ENCODE measurements around the gene DCC.

The DCC gene

DNA sequence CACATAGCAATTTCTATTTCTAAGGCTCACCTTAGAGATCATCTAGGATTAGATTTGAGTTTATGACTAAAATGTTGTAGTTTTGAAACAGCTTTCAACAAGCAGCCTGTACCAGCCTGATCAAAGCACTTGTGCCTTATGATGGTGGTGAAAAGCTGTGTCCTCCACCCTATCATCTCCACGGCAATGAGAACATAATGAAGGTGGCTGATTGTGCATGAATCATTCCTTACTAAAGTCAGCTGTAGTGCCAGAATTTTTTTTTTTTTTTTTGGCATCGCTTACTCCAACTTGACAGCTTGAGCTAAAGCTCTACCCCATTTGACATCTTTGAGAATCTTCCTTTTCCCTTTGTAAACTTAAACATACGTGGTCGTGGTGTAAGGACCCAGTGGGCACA is 86.0 kb downstream of the DCC start:
- peak; percentile 43 for DNase-seq

DNA sequence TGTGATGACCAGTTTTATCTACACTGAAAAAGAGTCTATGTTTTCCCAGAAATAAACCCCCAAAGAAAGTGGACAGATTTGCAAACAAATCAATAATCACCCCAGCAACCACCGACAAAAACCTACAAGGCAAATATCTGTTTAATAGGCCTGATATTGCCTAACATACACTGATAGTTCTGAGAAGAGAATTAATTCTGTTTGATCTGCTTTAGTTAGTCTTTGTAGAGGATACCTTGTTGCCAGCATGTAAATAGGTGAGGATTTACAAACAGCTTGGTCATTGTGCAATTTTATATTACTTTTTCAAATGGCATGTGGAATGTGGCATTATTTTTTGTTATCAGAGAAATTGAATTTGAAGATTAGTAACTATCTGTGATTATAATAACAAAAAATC is 86.5 kb downstream of the DCC start:
- no peak for DNase-seq

DNA sequence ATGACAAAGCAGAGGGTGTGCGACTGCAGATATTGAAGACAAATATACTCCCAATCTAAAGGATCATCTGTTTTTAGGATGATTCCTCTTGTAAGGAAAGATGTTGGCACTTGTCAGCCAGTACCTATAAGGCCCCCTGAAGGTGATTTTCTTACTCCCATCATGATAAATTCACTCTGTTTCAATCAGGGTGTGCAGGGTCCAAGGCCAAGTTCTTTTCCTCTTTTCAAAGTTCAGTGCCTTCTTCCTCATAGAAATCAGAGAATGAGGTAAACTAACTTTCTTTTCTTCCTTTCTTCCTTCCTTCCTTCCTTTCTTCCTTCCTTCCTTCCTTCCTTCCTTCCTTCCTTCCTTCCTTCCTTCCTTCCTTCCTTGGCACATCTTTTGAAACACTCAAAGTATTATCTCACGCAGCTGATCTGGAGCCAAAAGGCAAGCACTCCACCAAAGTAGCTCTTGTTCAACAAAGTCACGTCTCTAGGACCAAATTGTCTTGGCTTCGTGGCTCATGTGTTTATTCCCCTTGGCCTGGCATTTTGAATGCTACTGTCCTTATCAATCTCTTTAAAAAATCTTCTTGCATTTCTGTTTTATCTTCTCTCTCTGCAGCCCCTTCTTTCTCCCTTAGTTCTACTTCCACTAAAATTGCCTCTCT is 87.7 kb downstream of the DCC start:
- no peak for DNase-seq

DNA sequence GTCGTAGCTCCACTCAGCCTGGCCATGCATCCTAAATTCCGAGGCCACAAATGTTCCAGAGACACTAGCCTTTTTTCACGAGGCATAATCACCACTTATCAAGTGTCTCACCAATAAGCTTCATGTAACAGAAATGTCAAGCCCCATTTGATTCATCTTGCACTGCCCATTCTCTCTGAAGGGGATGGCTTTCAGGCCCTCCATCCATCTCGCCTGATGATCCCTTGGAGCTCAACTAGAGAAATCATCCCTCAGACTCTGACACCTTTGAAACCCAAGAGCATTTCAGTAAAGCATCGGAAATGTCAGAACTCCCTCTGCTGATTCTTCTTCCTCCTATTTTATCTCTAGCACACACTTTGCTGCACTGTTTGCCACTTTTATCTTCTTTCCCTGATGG is 91.7 kb downstream of the DCC start:
- peak; percentile 45 for DNase-seq

GRCh38 chr18:52433797-52434196 is 93.8 kb downstream of the DCC start:
- no peak for DNase-seq

DNA sequence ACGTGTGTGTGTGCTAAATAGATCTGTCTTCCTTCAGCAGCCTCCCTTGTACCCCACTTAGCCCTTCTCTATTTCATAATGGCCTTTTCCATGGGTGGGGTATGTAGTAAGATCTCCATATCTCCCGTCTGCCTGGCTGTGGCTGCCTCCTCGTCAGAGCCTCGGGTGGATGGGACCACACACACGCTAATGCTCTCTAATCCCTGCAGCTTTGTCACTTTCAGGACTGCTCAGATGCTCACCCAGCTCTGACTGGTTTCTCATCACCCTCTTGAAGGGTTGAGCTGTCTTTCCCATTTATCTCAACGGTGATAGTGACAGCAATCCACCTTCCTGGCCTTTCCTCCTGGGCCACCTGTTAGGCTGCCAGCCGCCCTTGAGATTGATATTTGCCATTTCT is 95.3 kb downstream of the DCC start:
- DNase-seq, result no peak

DNA sequence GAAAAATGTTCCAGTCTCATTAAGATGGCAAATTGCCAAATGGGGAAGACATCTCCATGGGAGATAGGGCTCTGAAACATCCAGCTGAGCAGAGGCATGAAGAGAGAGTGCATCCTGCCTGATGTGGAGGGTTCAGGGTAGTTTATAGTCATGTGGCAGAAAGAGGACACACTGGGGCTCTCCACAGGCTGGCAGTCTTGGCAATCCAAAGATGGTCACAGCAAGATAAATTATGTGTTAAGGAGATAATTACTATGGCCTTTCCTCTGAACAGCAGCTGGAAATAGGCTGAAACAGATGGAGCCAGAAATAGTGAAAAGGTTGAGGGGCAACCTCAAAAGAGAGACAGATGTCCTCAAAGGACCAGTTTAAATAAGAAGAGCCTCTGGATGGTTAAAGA is 97.2 kb downstream of the DCC start:
- DNase-seq, result peak; percentile 99

GRCh38 chr18:52439457-52439856 is 99.5 kb downstream of the DCC start:
- peak; percentile 70 for DNase-seq

GRCh38 chr18:52441794-52442193 is 101.8 kb downstream of the DCC start:
- peak; percentile 61 for DNase-seq

GRCh38 chr18:52442686-52443085 is 102.7 kb downstream of the DCC start:
- peak; percentile 68 for DNase-seq

GRCh38 chr18:52451256-52451655 is 111.3 kb downstream of the DCC start:
- peak; percentile 75 for DNase-seq

- DNase-seq, result peak; percentile 60
Observed at GRCh38 chr18:52451851-52452250, 111.9 kb downstream of the DCC start.

DNA sequence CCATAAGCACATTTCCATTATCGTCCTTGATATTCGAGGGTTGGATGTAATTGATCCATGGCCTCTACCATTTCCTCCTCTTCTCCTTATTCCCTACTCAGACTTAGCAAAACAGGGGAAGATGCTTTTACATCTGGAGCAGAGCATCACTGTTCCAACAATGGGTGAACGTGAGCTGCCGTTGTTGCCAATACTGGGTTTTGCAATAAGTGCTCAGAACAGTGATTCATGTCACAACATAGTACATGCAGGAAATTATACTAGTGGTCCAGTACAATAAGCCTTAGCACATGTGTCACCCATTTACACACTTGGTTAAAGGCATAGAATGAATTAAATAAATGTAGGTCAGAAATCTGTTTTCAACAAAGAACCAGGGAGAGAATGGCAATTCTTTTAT is 112.4 kb downstream of the DCC start:
- DNase-seq, result no peak

- DNase-seq, result no peak
Observed at GRCh38 chr18:52459890-52460289, 119.9 kb downstream of the DCC start.

GRCh38 chr18:52462853-52463252 is 122.9 kb downstream of the DCC start:
- no peak for DNase-seq

DNA sequence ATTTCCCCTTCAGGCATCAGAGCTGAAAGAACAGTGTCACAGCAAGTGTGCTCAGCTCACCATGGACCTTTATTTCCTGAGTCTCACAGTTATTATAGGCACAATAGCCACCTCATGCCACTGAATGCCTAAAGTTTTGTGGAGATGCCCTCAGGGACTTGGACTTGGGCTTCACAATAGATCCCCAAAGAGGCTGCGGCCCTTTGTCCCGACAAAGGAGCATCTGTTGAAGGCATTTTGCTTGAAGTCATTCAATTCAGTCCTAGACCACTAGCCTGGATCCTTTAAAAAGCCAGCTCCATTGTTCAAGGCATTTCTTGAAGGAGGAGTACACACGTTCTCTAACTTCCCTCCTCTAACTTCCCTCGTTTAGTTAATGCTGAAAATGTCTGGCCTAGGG is 125.4 kb downstream of the DCC start:
- peak; percentile 96 for DNase-seq

- DNase-seq, result peak; percentile 24
Observed at GRCh38 chr18:52468496-52468895, 128.5 kb downstream of the DCC start.

DNA sequence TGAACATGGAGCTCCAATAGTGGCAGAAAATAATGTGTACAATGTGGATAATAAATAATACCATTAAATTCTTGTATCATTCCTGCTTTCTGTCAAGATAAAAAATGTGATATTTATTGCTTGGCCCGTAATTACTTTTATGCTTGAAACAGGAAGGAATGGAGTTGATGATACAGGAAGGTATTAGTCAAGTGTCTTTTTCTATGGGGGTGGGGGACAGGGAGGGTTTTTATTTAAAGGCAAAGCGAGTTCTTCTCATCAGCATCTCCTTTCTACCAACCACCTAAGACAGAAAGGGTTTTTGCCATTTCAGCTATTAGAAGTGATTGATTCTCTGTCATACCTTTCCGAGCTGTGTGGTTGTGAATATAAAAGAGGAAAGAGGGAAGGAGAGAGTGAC is 135.3 kb downstream of the DCC start:
- DNase-seq, result peak; percentile 35

GRCh38 chr18:52481116-52481515 is 141.1 kb downstream of the DCC start:
- peak; percentile 67 for DNase-seq

DNA sequence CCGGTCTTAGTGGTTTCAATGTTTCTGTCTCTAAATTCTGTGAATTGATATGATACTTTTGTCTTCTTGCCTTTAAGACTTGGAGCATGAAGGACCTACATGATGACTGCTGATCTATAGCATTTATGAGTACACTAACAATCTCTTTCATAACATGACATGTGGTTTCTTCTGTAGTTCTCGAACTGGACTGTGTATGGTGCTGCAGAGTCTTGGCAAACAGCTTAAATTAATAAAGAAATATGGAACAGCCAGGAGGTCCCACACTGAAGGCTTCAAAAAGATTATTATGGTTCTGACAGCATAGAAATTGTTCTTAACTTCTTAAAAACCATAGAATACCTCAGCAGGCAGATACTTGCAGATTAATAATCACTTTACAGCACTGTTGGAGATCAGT is 145.0 kb downstream of the DCC start:
- peak; percentile 75 for DNase-seq

GRCh38 chr18:52486052-52486451 is 146.1 kb downstream of the DCC start:
- no peak for DNase-seq

DNA sequence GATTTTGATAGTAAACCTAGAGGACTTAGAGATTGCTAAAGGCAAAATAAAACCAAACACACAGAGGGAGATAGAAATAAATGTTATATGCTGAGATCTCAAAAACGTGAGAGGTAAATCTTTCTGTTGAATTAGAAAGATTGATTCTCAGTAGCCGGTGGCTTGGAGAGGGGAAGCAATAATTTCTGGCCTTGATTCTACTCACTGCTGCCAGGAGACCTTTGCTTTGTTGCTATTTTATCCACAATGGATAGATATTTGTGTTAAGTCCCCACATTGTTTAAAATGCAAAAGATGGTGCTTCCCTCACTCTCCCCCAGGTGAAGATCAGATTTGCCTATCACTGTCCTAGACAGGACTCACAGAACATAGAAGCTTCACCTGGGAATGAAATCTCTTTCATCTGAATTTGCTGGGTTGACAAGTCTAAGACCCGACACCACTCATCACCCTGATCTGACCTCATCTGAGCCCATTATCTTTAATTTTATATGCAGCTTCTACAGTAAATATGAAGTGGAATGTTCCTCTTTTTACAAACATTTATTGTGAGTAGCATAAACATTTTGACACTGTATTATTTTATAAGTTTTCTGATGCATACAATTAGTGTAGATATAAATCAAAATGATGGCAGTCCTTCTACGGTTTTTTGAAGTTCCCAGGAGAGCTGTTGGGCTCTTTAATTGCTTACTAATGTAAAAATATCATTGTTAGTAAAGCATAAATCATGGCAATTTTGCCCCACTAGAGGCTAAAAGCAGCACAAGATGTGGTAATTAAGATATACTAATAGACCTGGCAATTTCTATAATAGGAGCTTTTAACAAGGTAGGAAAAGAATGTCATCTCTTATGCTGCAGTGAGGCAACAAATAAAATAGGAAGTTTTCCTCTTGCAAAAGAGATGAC is 149.7 kb downstream of the DCC start:
- DNase-seq, result peak; percentile 99

- peak; percentile 47 for DNase-seq
Observed at GRCh38 chr18:52496426-52496825, 156.4 kb downstream of the DCC start.

DNA sequence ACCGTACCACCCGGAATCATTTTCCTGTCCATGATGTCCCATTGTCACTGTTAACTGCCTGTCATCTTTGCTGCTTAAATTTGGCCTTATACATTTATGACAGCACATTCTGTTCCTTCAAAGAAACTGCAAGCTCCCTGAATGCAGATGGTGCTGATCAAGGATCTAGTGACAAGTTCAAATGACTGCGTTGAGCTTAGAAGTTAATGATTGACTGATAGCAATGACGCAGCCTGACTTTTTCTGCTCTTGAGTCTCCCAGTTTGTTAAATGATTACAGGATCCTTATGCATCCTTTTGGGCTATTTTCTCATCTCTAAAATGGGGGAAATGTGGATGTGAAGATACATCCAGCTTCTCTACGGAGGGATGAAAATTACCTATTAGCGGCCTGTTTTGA is 159.0 kb downstream of the DCC start:
- no peak for DNase-seq
